Breast epithelium (tissue), 3 donors: Measurements from ENCODE around the gene DMKN.

Source experiments
- CTCF ChIP-seq, 3 donors: fragments of 450-650 bp; IDR thresholded peaks; one replicate each; pipeline ENCODE4 v1.5.1; 2016 to 2017; ENCODE audit warnings: antibody characterized with exemption in 3 of 3, mild to moderate bottlenecking in 3 of 3, moderate library complexity in 3 of 3
- POLR2A ChIP-seq: fragments of 450-650 bp; IDR thresholded peaks from one replicate; pipeline ENCODE4 v1.6.1; 2016; ENCODE audit warnings: antibody characterized with exemption, mild to moderate bottlenecking, moderate library complexity

DNA sequence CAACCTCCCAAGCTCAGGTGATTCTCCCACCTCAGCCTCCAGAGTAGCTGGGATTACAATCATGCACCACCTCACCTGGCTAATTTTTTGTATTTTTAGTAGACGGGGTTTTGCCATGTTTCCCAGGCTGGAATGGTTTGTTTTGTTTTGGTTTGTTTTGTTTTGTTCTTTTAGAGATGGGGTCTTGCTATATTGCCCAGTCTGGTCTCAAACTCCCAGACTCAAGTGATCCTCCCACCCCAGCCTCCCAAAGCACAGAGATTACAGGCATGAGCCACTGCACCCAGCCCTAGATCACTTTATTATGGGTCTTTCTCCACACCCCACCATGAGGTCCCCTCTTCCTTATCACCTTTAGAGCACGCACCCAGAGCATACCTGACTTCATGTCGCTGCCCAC, 15.2 kb downstream of the DMKN start:
- TF ChIP-seq POLR2A (no peak), CTCF (IDR thresholded peaks at IDR 0.05) (no peak)
